ENCODE data around the gene ANO7.

GRCh38 chr2:241148239-241148638, 40.2 kb upstream of the ANO7 start:
- TF ChIP-seq EZH2 (IDR thresholded peaks at IDR 0.05), result no peak
- TF ChIP-seq POLR2AphosphoS5 (IDR thresholded peaks at IDR 0.05; ENCODE audit: borderline replicate concordance, low read depth, low read length), result no peak
- TF ChIP-seq FOXP2 (optimal IDR thresholded peaks at IDR 0.05; ENCODE audit: control extremely low read depth, extremely low read length, insufficient read depth), result no peak

Measured in SK-N-MC (cell line).